WTC11 (cell line): ENCODE measurements around the gene HTRA2.

Experiments
- CREB1 ChIP-seq: sonication (generic); formaldehyde crosslinking; IDR thresholded peaks from 2 replicates; pipeline ENCODE4 v1.8.0; 2023; ENCODE audit warnings: mild to moderate bottlenecking, missing genetic modification reagents
- ELF4 ChIP-seq: sonication (generic); formaldehyde crosslinking; IDR thresholded peaks from 2 replicates; pipeline ENCODE4 v1.8.1; 2022; ENCODE audit warnings: low read depth, mild to moderate bottlenecking, moderate library complexity, missing genetic modification reagents
- PRDM15 ChIP-seq: sonication (generic); formaldehyde crosslinking; IDR thresholded peaks from 2 replicates; pipeline ENCODE4 v1.8.0; 2022; ENCODE audit warnings: missing genetic modification reagents
- TF ChIP-seq, protein P1 (sequence below): fragments of 200-600 bp; IDR thresholded peaks from 2 replicates; pipeline ENCODE4 v1.8.0; 2022; ENCODE audit warnings: antibody characterized with exemption

- TF ChIP-seq, protein P1, sequence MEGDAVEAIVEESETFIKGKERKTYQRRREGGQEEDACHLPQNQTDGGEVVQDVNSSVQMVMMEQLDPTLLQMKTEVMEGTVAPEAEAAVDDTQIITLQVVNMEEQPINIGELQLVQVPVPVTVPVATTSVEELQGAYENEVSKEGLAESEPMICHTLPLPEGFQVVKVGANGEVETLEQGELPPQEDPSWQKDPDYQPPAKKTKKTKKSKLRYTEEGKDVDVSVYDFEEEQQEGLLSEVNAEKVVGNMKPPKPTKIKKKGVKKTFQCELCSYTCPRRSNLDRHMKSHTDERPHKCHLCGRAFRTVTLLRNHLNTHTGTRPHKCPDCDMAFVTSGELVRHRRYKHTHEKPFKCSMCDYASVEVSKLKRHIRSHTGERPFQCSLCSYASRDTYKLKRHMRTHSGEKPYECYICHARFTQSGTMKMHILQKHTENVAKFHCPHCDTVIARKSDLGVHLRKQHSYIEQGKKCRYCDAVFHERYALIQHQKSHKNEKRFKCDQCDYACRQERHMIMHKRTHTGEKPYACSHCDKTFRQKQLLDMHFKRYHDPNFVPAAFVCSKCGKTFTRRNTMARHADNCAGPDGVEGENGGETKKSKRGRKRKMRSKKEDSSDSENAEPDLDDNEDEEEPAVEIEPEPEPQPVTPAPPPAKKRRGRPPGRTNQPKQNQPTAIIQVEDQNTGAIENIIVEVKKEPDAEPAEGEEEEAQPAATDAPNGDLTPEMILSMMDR, result no peak
- TF ChIP-seq PRDM15 (CRISPR knock-in tag) (no peak), CREB1 (CRISPR knock-in tag) (no peak), ELF4 (no peak)
Measured at GRCh38 chr2:74571058-74571457, 41.3 kb downstream of the HTRA2 start.
